Upper lobe of left lung (tissue), 6 donors: ENCODE results near the gene FBXW11. TPM values are rescaled to one million over a fixed set of nuclear protein-coding genes. Genes with fewer than 3 reads are reported as not detected.

Source experiments
- ATAC-seq, 2 donors: fragments of 200-7000 bp; cut with Tn5 transposase; one replicate each; pipeline ENCODE4 v1.9.1; 2022; ENCODE audit warnings: mild to moderate bottlenecking in 2 of 2, moderate library complexity in 2 of 2; ENCODE audit not compliant: low FRiP score in 2 of 2
- DNase-seq, 2 donors: peaks; one replicate each; pipeline ENCODE4 v3.0.0-alpha.2; 2019 to 2020
- H3K27ac ChIP-seq, 4 donors: fragments of 200-600 bp; sonication (generic); one replicate each; pipeline ENCODE4 v1.5.1; 2016 to 2019
- H3K27me3 ChIP-seq, 4 donors: fragments of 200-600 bp; sonication (generic); one replicate each; pipeline ENCODE4 v1.5.1; 2017 to 2019
- H3K36me3 ChIP-seq, 4 donors: fragments of 200-600 bp; sonication (generic); one replicate each; pipeline ENCODE4 v1.5.1; 2016 to 2019
- H3K4me1 ChIP-seq, 4 donors: fragments of 200-600 bp; sonication (generic); one replicate each; pipeline ENCODE4 v1.5.1; 2018 to 2019
- H3K4me3 ChIP-seq, 4 donors: fragments of 200-600 bp; sonication (generic); one replicate each; pipeline ENCODE4 v1.5.1; 2017 to 2019; ENCODE audit warnings: mild to moderate bottlenecking in 2 of 4, moderate library complexity in 1 of 4
- H3K9me3 ChIP-seq, 4 donors: fragments of 200-600 bp; sonication (generic); one replicate each; pipeline ENCODE4 v1.5.1; 2018 to 2019
- CTCF ChIP-seq, 6 experiments: fragments of 450-650 bp in 4 of 6; fragments of 200-600 bp in 2 of 6; sonication (generic) in 2 of 6; IDR thresholded peaks; one replicate each; pipeline ENCODE4 v1.5.1; 2016 to 2019; ENCODE audit warnings: antibody characterized with exemption in 6 of 6
- EP300 ChIP-seq, 4 donors: sonication (generic); formaldehyde crosslinking; IDR thresholded peaks; one replicate each; pipeline ENCODE4 v1.5.1; 2017; ENCODE audit warnings: antibody characterized with exemption in 4 of 4, control low read depth in 2 of 4
- POLR2A ChIP-seq, 4 donors: fragments of 450-650 bp; IDR thresholded peaks; one replicate each; pipeline ENCODE4 v1.5.1; 2016 to 2017; ENCODE audit warnings: antibody characterized with exemption in 4 of 4, mild to moderate bottlenecking in 2 of 4
- POLR2AphosphoS5 ChIP-seq, 2 donors: sonication (generic); formaldehyde crosslinking; IDR thresholded peaks; one replicate each; pipeline ENCODE4 v1.5.1; 2017; ENCODE audit warnings: antibody characterized with exemption in 2 of 2
- WGBS, 2 donors: methylation state at CpG; one replicate each; pipeline ENCODE4 v1.1.5; 2017 to 2018; 5-methylcytosine and 5-hydroxymethylcytosine counted together
- total RNA-seq, 6 donors: library from RNA; depleted of rRNA in 4 of 6; stranded (reverse); fragments of >200 nt in 4 of 6; gene quantifications; one replicate each; pipeline versions ENCODE4 v1.1.0 to v1.2.1, GENCODE V29; 2016 to 2021
- donor health status: DM: no; HTN: no; CAD: no; lungs with moderate emphysema.
- donor health status: DM: no; HTN: yes; CAD: no; lungs with severe emphysema.

The FBXW11 gene
- total RNA-seq, 6 donors from 2014 or later: 37.2 to 80.0 (median 48.9) TPM

DNA sequence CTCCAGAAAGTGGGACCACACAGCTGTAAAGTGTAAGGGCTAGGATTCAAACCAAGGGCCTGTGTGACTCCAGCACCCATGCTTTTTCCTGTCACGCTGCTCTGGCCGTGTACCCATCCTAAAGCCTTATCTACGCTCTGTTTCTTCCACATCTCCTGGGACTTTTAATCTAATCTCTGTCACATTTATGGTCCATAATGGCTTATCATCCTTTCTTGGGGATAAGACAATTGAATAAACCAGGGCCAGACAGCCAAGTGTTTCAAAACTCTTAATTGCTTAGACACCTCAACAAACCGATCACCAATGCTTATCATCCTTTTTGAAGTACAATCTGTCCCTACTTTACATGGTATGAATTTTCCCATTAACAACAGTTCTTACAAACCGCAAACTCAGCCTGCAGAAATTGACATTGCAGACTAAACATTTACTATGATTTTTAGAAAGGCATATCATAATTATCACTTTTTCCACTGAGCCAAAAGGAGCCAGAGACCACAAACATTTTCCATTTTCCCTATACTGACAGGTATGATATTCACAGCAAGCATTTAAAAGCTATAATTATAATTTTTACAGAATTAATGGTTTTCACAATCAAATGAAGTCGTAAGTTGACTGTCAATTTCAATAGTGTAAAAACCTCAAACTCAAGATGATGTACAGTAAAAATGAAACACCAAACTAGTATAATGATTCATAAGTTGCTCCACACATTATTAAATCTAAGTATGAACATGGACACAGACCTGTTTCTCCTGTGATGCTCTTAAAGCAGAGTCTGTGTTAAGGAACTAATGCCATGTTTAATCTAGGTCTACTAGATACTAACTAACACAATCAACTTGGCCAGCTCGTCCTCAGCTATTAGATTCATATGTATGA lies 99.5 kb downstream of the FBXW11 start:
- 85 to 87% methylated on average over 7 of the region's 7 CpGs for WGBS, 2 donors
- H3K9me3 ChIP-seq: no peaks in the 10 kb centered on the region

DNA sequence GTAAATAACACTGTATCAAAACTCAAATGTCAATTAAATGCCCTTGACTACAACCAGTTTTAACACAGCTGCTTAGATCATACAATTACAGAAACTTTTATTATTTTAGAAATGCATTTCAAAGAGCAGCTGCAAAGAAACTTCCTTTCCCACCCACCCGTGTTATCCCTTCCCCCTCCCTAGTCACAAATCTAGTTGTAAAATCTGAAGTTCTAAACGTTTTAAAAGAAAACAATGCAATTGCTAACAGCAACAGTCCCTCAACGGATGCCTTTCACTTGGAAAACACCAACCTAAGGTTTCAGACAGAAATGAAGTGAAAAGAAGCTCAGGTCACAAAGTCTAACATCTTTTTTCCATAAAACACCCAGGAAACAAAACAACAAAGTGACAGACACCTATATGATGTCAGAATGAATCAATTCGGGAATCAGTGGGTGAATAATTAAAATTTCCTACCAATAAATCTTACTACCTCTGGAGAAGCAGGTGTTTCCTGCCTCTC lies 100.3 kb downstream of the FBXW11 start:
- Histone ChIP-seq H3K27me3 (no peaks in the 10 kb centered on the region), H3K36me3 (peaks cover 0 to 11% (median 2%) of the 10 kb centered on the region in 4 donors), H3K4me3 (no peak overlapping the region), H3K27ac (no peak overlapping the region), H3K4me1 (peaks cover 0 to 17% (median 6%) of the 10 kb centered on the region in 4 donors), H3K9me3 (no peaks in the 10 kb centered on the region)
- ATAC-seq (no peak), DNase-seq (no peak)
- TF ChIP-seq POLR2AphosphoS5 (IDR thresholded peaks at IDR 0.05) (no peak), EP300 (IDR thresholded peaks at IDR 0.05) (no peak), CTCF (IDR thresholded peaks at IDR 0.05) (no peak), POLR2A (IDR thresholded peaks at IDR 0.05) (no peak)
- 37 to 49% methylated on average over 4 of the region's 4 CpGs for WGBS, 2 donors

More for the DNA sequence above, 99.5 kb downstream of the FBXW11 start:
- no peak overlapping the region for H3K4me3 ChIP-seq
- peaks cover 2 to 17% (median 7%) of the 10 kb centered on the region in 4 donors for H3K4me1 ChIP-seq
- TF ChIP-seq POLR2AphosphoS5 (IDR thresholded peaks at IDR 0.05) (no peak), EP300 (IDR thresholded peaks at IDR 0.05) (no peak)
- H3K36me3 ChIP-seq: peaks cover 0 to 11% (median 2%) of the 10 kb centered on the region in 4 donors
- no peaks in the 10 kb centered on the region for H3K27me3 ChIP-seq
- DNase-seq (no peak), ATAC-seq (no peak)
- no peak overlapping the region for H3K27ac ChIP-seq

DNA sequence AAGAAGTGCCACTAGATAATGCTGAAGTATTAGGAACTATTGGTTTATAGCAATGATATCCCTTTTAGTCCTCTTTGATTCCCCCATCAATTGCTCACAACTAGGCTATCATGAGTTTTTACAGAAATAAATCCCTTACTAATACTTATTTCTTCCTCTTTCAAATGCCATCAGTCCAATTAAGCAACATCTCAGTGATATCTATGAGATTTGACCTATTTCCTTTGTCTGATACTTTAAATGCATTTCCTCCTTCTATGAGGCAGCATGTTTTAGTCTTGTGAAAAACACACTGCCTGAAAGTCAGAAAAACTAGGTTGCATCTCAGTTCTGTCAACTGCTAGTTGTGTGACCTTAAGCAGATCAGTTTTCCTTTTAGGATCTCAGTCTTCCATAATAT lies 101.6 kb downstream of the FBXW11 start:
- Histone ChIP-seq H3K9me3 (no peaks in the 10 kb centered on the region), H3K27me3 (no peaks in the 10 kb centered on the region), H3K4me1 (peaks cover 0 to 17% (median 6%) of the 10 kb centered on the region in 4 donors), H3K36me3 (peaks cover 0 to 5% (median 2%) of the 10 kb centered on the region in 4 donors), H3K4me3 (no peak overlapping the region), H3K27ac (no peak overlapping the region)
- ATAC-seq (no peak), DNase-seq (no peak)
- TF ChIP-seq CTCF (IDR thresholded peaks at IDR 0.05): no peak
- no peak for TF ChIP-seq POLR2A (IDR thresholded peaks at IDR 0.05)
- TF ChIP-seq POLR2AphosphoS5 (IDR thresholded peaks at IDR 0.05): no peak
- TF ChIP-seq EP300 (IDR thresholded peaks at IDR 0.05): no peak

GRCh38 chr5:171901764-171902163 lies 104.7 kb downstream of the FBXW11 start:
- TF ChIP-seq POLR2A (IDR thresholded peaks at IDR 0.05) (no peak), POLR2AphosphoS5 (IDR thresholded peaks at IDR 0.05) (no peak), CTCF (IDR thresholded peaks at IDR 0.05) (no peak), EP300 (IDR thresholded peaks at IDR 0.05) (no peak)
- H3K27ac ChIP-seq: no peak overlapping the region
- H3K36me3 ChIP-seq: peaks cover 0 to 14% (median 1%) of the 10 kb centered on the region in 4 donors
- DNase-seq (no peak), ATAC-seq (no peak)
- H3K9me3 ChIP-seq: no peaks in the 10 kb centered on the region
- WGBS, 2 donors: 88 to 96% methylated on average over 7 of the region's 7 CpGs
- H3K4me3 ChIP-seq: no peak overlapping the region
- H3K4me1 ChIP-seq: peaks cover 0 to 8% (median 0%) of the 10 kb centered on the region in 4 donors
- no peaks in the 10 kb centered on the region for H3K27me3 ChIP-seq

DNA sequence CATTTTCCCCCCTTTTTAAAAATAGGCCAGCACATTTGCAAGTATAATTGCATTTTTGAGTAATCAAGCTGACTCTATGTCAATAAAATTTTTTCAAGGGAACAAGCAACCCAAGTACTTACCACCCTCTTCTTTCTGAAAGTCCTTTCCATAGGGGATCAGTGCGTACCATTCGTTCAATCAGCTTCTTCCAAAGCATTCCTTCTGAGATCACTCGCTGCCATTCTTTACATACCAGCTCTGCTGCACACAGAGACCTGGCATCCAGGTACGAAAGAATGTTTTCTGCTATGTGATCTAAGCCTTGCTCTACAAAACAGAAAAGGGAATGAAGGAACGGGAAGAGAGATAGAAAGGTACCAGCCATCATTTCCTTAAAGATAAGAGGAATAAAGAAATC lies 106.6 kb downstream of the FBXW11 start:
- 87 to 88% methylated on average over 5 of the region's 5 CpGs for WGBS, 2 donors
- ATAC-seq: no peak

More for the DNA sequence above, 106.6 kb downstream of the FBXW11 start:
- Histone ChIP-seq H3K27ac (no peak overlapping the region), H3K36me3 (peaks cover 0 to 23% (median 1%) of the 10 kb centered on the region in 4 donors), H3K9me3 (no peaks in the 10 kb centered on the region), H3K27me3 (no peaks in the 10 kb centered on the region), H3K4me3 (no peak overlapping the region), H3K4me1 (peaks cover 0 to 4% (median 0%) of the 10 kb centered on the region in 4 donors)
- no peak for DNase-seq
- no peak for TF ChIP-seq EP300 (IDR thresholded peaks at IDR 0.05)
- TF ChIP-seq POLR2A (IDR thresholded peaks at IDR 0.05): no peak
- no peak for TF ChIP-seq POLR2AphosphoS5 (IDR thresholded peaks at IDR 0.05)
- TF ChIP-seq CTCF (IDR thresholded peaks at IDR 0.05): no peak
